CD4-positive, alpha-beta T cell treated with Interleukin-6 for 4 hours (primary cell): Measurements from ENCODE around the gene ZNF91.
"Not testable (repeated sequence)": the region's sequence is repeated elsewhere in the genome, so short reads cannot be mapped to it uniquely, and the experiment has no call there.

Experiments
- DNase-seq: peaks from one replicate; pipeline ENCODE4 v3.0.0-alpha.2; 2020; ENCODE audit warnings: mixed read lengths

The ZNF91 gene

GRCh38 chr19:23314505-23315251 lies 80.6 kb downstream of the ZNF91 start:
- DNase-seq, result no peak

- no peak for DNase-seq
Observed at GRCh38 chr19:23313196-23313595, 82.1 kb downstream of the ZNF91 start.

GRCh38 chr19:23312515-23312914 lies 82.8 kb downstream of the ZNF91 start:
- no peak for DNase-seq

DNA sequence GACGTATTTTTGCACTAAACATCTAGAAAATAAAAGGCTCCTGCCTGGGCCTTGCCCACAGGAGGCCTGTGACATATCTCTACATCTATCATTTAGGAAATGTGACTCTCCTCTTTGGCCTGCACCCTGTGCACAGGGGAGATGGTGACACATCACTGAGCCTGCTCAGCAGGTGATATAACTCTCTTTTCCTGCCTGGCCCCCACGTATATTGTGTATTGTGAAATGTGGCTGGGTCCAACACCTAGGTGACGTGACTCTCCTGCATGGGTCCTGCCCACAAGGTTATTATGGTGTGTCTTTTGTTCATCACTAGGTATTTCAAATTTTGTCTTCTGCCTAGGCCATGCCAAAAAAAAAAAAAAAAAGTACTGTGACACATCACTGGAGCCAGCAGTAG lies 83.7 kb downstream of the ZNF91 start:
- DNase-seq, result no peak

GRCh38 chr19:23310729-23311211 lies 84.5 kb downstream of the ZNF91 start:
- DNase-seq, result no peak

GRCh38 chr19:23309926-23310325 lies 85.3 kb downstream of the ZNF91 start:
- no peak for DNase-seq

DNA sequence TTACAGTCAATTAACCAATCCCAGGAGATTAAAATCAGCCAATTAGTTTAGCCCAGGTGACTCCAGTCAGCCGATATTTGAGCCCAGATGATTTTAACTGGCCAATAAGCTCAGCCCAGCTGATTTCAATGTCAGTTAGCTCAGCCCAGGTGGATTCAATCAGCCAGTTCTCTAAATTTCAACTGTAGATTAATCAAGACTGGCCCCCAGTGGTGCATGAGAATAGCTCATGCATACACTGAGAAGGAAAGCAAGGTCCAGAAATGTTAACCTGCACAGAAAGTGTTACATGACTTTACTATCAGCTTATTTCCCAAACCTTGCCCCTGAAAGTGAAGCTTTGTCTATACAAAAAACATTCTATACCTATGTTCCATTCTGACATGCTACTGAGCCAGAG lies 89.7 kb downstream of the ZNF91 start:
- no peak for DNase-seq

- no peak for DNase-seq
Observed at GRCh38 chr19:23304238-23304637, 91.0 kb downstream of the ZNF91 start.

- DNase-seq, result no peak
Observed at GRCh38 chr19:23294141-23294540, 101.1 kb downstream of the ZNF91 start.

GRCh38 chr19:23289966-23290365 lies 105.3 kb downstream of the ZNF91 start:
- not testable (repeated sequence) for DNase-seq
